Measurements from ENCODE around the gene CCDC85A. TPM values are rescaled to one million over a fixed set of nuclear protein-coding genes. Genes with fewer than 3 reads are reported as not detected.

Gene CCDC85A
- total RNA-seq, 1 experiment from 2014 or later, result not detected

- Histone ChIP-seq H3K36me3 (ENCODE audit: control insufficient read depth, insufficient read depth, low read length) (no peaks in the 10 kb centered on the region), H3K4me1 (no peaks in the 10 kb centered on the region), H3K4me3 (ENCODE audit: low read depth, low read length) (no peak overlapping the region), H3K9me3 (no peaks in the 10 kb centered on the region), H3K27me3 (replicated peaks; ENCODE audit: control insufficient read depth, insufficient read depth, low read length) (no peaks in the 10 kb centered on the region)
- no TSS peak for BruUV-seq (replicated peaks)
- Mint-ChIP-seq H3K9me3 (ENCODE audit: unreplicated experiment) (no peaks in the 10 kb centered on the region), H3K4me1 (ENCODE audit: low read depth, unreplicated experiment) (no peaks in the 10 kb centered on the region), H3K4me3 (ENCODE audit: unreplicated experiment) (no peak overlapping the region), H3K27ac (ENCODE audit: unreplicated experiment) (no peak overlapping the region), H3K27me3 (ENCODE audit: insufficient read depth, unreplicated experiment) (peaks cover 5% of the 10 kb centered on the region), H3K36me3 (ENCODE audit: insufficient read depth, unreplicated experiment) (no peaks in the 10 kb centered on the region)
- intact Hi-C loops (cut with micrococcal nuclease; ENCODE audit: unreplicated experiment), result no loop called here
- TF ChIP-seq, protein P1, sequence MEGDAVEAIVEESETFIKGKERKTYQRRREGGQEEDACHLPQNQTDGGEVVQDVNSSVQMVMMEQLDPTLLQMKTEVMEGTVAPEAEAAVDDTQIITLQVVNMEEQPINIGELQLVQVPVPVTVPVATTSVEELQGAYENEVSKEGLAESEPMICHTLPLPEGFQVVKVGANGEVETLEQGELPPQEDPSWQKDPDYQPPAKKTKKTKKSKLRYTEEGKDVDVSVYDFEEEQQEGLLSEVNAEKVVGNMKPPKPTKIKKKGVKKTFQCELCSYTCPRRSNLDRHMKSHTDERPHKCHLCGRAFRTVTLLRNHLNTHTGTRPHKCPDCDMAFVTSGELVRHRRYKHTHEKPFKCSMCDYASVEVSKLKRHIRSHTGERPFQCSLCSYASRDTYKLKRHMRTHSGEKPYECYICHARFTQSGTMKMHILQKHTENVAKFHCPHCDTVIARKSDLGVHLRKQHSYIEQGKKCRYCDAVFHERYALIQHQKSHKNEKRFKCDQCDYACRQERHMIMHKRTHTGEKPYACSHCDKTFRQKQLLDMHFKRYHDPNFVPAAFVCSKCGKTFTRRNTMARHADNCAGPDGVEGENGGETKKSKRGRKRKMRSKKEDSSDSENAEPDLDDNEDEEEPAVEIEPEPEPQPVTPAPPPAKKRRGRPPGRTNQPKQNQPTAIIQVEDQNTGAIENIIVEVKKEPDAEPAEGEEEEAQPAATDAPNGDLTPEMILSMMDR (IDR thresholded peaks at IDR 0.05; ENCODE audit: insufficient read depth in 1 of 2, low read depth in 1 of 2, low read length in 1 of 2, severe bottlenecking in 1 of 2, unreplicated experiment in 1 of 2), result no peak
- POLR2A ChIA-PET, result no interaction called here
- no peak for DNase-seq
- CTCF ChIA-PET, result no interaction called here
Measured at GRCh38 chr2:56314371-56314770, 130.6 kb downstream of the CCDC85A start.

DNA sequence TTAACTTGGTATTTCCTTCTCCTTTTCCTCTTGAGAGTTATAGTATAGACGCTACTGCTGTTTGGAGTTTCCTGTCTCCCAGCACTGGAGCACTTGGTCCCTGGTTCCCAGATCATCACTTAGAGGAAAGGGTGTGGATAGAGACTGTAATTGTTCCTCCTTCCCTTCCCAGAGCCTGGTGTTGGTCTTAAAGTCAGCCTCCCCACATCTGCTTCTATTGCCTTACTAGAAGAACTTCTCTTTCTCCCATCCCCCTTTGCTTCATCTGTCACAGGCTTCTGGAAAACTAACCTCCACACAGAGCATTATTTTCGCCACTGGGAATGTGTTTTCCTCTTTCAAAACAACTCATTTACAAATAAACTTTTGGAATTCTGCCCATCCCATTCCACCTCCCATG lies 131.0 kb downstream of the CCDC85A start:
- ChIA-PET POLR2A (no interaction called here), CTCF (no interaction called here)
- BruUV-seq (replicated peaks), result no TSS peak
- no peaks in the 10 kb centered on the region for H3K4me1 ChIP-seq
- H3K27me3 ChIP-seq (replicated peaks; ENCODE audit: control insufficient read depth, insufficient read depth, low read length), result no peaks in the 10 kb centered on the region
- H3K36me3 ChIP-seq (ENCODE audit: control insufficient read depth, insufficient read depth, low read length), result no peaks in the 10 kb centered on the region
- intact Hi-C loops (cut with micrococcal nuclease; ENCODE audit: unreplicated experiment), result no loop called here
- Mint-ChIP-seq H3K9me3 (ENCODE audit: unreplicated experiment) (no peaks in the 10 kb centered on the region), H3K4me1 (ENCODE audit: low read depth, unreplicated experiment) (no peaks in the 10 kb centered on the region), H3K27ac (ENCODE audit: unreplicated experiment) (no peak overlapping the region), H3K27me3 (ENCODE audit: insufficient read depth, unreplicated experiment) (peaks cover 7% of the 10 kb centered on the region), H3K36me3 (ENCODE audit: insufficient read depth, unreplicated experiment) (no peaks in the 10 kb centered on the region), H3K4me3 (ENCODE audit: unreplicated experiment) (no peak overlapping the region)
- TF ChIP-seq, protein P1 (IDR thresholded peaks at IDR 0.05; ENCODE audit: insufficient read depth in 1 of 2, low read depth in 1 of 2, low read length in 1 of 2, severe bottlenecking in 1 of 2, unreplicated experiment in 1 of 2), result no peak
- no peaks in the 10 kb centered on the region for H3K9me3 ChIP-seq
- DNase-seq, result no peak
- H3K4me3 ChIP-seq (ENCODE audit: low read depth, low read length), result no peak overlapping the region

DNA sequence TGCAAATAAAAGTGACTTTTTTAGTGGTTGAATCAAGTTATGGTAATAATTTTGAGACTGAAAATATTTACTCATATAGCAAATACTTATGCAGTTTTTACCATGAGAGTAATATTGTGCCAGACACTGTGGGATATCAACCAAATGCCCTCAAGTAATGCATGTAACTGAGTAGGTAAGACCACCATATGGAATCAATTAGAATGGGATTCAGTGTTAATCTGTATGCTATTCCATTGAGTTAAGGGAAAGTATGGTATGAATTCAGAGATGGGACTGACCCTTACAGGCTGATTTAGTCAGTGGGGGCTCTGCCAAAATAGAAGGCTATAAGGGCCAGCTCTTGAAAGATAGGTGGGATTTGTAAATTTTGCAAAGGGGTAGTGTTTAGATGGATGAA lies 131.6 kb downstream of the CCDC85A start:
- CTCF ChIA-PET, result interaction anchor here (0.6 kb wide), 1 partner anchor 132 kb away, joined by 3 read pairs; no protein-coding TSS in a partner anchor
- TF ChIP-seq, protein P1 (IDR thresholded peaks at IDR 0.05; ENCODE audit: insufficient read depth in 1 of 2, low read depth in 1 of 2, low read length in 1 of 2, severe bottlenecking in 1 of 2, unreplicated experiment in 1 of 2), result no peak
- BruUV-seq (replicated peaks), result no TSS peak
- H3K4me1 Mint-ChIP-seq (ENCODE audit: low read depth, unreplicated experiment), result no peaks in the 10 kb centered on the region
- Histone ChIP-seq H3K9me3 (no peaks in the 10 kb centered on the region), H3K4me3 (ENCODE audit: low read depth, low read length) (no peak overlapping the region), H3K27me3 (replicated peaks; ENCODE audit: control insufficient read depth, insufficient read depth, low read length) (no peaks in the 10 kb centered on the region), H3K36me3 (ENCODE audit: control insufficient read depth, insufficient read depth, low read length) (no peaks in the 10 kb centered on the region), H3K4me1 (no peaks in the 10 kb centered on the region)
- no peak overlapping the region for H3K4me3 Mint-ChIP-seq (ENCODE audit: unreplicated experiment)
- intact Hi-C loops (cut with micrococcal nuclease; ENCODE audit: unreplicated experiment), result no loop called here
- POLR2A ChIA-PET, result no interaction called here
- no peak overlapping the region for H3K27ac Mint-ChIP-seq (ENCODE audit: unreplicated experiment)
- no peaks in the 10 kb centered on the region for H3K9me3 Mint-ChIP-seq (ENCODE audit: unreplicated experiment)
- H3K36me3 Mint-ChIP-seq (ENCODE audit: insufficient read depth, unreplicated experiment), result no peaks in the 10 kb centered on the region
- DNase-seq, result no peak
- peaks cover 10% of the 10 kb centered on the region for H3K27me3 Mint-ChIP-seq (ENCODE audit: insufficient read depth, unreplicated experiment)
